GM12801 (cell line): ENCODE data around the gene MTHFSD.

ENCODE experiments used
- CTCF ChIP-seq: IDR thresholded peaks from one replicate; pipeline ENCODE4 v1.5.1; 2011; ENCODE audit warnings: control low read depth; ENCODE audit not compliant: insufficient read length; ENCODE audit errors: extremely low read depth

Gene MTHFSD

GRCh38 chr16:86499440-86499786 lies 55.6 kb downstream of the MTHFSD start:
- TF ChIP-seq CTCF = no peak

- no peak for TF ChIP-seq CTCF
Observed at GRCh38 chr16:86498671-86499439, 56.2 kb downstream of the MTHFSD start.

- no peak for TF ChIP-seq CTCF
Observed at GRCh38 chr16:86498155-86498670, 56.8 kb downstream of the MTHFSD start.

GRCh38 chr16:86497551-86498021 lies 57.4 kb downstream of the MTHFSD start:
- no peak for TF ChIP-seq CTCF

GRCh38 chr16:86496929-86497461 lies 58.0 kb downstream of the MTHFSD start:
- TF ChIP-seq CTCF = no peak

GRCh38 chr16:86496262-86496928 lies 58.6 kb downstream of the MTHFSD start:
- TF ChIP-seq CTCF = no peak

- no peak for TF ChIP-seq CTCF
Observed at GRCh38 chr16:86495756-86496261, 59.2 kb downstream of the MTHFSD start.
